HS-27A (cell line): ENCODE data around the gene SERPINA6.
"Not testable (repeated sequence)": the region's sequence is repeated elsewhere in the genome, so short reads cannot be mapped to it uniquely, and the experiment has no call there.

Experiments used
- DNase-seq: peaks from one replicate; pipeline ENCODE4 v3.0.0-alpha.2; 2012; ENCODE audit warnings: low read depth, missing footprints

SERPINA6 gene

DNA sequence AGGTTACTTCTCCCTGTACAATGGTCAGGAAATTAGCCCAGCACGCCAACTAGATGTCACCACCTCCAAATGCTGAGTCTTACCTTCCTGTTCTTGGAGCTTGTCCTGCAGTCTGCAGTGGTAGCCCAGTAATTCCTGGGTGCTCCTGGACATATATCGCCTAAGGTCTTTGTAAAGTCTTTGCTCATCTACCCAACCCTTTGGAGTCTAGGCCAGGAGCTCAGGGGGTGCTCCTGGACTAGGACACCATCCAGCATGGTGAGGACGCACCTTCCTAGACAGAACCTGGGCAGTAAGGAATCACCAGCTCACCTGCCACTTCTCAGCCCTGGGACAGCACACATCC is 30.6 kb downstream of the SERPINA6 start:
- DNase-seq: no peak

DNA sequence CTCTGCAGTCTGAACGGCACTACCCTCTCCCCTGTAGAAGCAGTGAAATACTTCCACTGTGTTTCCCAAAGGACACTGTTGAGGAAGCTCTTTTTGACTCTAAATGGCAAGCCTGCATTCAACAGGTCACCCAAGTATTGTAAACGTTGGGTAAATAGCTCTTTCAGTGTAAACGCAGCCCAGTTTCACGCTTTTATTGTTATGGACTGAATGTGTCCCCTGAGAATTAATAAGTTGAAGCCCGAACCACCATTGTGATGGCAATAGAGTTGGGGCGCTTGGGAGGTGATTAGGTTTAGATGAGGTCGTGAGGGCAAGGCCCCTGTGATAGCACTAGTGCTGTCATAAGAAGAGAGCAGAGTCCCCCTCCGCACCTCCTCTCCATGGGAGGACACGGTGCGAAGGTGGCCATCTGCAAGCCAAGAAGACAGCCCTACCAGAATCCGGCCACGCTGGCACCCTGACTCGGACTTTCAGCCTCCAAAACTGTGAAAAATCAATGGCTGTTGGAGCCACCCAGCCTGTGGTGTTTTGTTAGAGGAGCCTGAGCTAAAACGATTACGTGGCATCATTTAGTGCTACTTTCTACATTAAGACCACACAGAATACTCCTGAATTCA is 31.1 kb downstream of the SERPINA6 start:
- no peak for DNase-seq

DNA sequence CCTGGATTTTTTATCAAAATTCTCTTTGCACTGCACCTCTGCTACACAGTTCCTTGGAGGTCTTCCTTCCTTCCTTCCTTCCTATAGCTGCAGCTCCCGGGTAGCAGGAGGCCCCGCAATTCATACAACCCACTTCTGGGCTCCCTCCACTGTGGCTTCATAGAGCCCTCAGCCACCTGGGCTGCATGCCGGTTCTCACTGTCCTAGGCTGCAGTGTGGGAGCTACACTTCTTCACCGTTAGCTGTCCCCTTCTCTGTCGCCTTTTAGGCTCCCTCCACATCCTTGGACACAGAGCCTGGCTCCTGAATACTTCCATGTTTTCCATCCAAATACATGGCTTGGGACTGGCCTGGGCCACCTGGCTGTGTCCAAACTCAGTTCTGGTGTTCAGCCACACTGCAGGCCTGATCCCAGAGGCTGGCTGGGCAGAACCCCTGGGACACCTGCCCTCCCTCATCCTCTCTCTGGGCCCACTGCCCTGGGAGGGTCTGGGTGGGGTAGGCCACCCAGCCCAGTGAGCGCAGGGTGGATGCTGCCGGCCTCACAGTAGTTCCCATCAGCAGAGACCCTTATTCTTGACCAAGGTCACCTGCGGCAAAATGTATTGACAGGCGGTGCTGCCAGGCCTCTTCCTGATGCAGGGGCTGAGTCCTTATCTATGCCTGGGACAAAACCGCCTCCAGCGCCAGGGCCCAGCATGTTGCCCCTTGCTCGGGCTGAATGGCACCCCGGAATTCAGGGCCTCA is 31.8 kb downstream of the SERPINA6 start:
- DNase-seq: no peak

DNA sequence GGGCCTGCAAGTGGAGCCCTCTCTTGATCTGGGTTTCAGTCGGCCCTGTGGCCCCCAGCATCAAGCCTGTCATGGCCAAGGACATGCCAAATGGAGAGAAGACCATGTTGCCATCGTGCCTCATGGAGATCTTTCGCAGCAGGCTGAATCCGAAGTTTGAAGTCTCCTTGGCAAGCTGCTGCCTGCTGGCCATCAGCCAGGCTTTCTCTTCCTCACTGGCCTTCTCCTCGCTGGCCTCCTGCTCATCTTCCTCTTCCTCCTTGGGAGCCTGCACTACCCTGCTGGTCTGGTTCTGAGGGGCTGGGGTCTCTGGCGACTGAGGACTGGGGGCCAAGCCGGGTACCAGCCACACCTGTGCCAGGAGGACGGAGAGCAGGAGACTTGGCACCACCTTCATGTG is 32.9 kb downstream of the SERPINA6 start:
- DNase-seq: no peak

DNA sequence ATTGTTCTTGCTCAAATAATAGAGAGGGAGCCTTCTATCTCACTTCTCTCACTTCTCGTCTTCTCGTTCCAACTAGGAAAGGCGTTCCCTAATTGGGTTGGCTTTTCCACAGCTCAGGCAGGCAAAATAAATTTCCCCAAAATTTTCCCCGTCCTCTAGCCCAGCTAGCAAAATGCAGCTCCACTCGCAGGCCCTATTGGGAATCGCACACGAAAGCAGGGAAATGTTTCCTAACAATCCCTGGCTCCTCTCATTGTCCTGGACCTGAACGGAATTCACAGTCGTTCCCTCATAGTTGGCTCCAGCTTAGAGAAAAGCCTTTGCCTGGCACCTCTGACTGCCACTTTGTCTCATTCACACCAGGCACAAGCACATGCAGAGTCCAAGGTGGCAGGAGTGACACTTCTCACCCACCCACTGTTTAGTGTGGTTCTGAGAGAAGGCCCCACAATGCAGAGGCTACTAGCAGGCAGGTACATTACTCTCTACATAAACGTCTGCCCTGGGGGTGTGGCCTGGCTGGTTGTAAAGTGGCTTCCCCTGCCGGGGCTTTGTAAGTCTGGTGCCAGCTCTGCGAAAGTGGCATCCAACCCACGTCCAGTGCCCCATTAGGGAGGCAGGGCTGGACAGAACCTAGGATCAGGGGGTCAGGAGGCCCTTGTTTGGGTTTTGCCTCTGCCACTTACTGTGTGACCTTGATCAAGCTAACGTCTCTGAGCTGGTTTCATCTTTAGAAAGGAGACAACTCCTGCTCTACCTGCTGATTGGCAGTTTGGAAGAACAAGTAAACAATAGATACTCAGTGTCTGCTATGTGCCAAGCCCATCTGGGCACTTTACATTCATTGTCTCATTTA is 34.3 kb downstream of the SERPINA6 start:
- DNase-seq: no peak

DNA sequence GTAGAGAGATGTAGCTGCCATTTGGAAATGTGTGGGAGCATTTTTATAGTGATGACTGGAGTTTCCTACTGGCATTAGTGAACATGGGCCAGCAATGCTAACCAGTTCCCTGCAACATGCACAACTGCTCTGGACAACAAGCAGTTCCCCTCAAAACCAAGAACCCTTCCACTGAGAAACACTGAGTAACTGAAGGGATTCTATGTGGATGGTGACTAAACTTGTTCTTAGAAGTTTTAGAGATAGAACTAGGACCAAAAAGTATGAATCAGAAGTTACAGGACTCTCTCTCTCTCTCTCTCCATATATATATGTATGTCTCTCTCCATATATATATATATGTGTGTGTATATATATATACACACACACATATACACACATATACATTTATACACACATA is 38.0 kb downstream of the SERPINA6 start:
- no peak for DNase-seq

DNA sequence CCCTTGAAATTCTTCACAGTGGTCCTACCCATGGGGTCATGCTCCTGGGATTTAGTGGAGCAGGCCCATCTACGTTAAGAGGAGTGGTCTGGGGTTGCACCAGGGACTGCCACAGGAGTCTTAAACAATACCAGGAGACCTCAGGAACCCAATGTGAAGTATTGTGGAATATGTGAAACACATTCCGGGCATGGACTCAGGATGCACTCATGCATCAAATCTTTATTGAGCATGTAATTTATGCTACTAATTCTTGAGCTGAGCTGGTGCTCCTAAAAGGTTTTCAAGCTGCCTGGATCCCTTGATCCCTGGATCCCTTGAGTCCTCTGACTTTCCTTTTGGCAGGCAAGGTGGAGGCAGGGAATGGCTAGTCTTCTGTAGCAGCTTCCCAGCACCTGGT is 38.9 kb downstream of the SERPINA6 start:
- DNase-seq: no peak

DNA sequence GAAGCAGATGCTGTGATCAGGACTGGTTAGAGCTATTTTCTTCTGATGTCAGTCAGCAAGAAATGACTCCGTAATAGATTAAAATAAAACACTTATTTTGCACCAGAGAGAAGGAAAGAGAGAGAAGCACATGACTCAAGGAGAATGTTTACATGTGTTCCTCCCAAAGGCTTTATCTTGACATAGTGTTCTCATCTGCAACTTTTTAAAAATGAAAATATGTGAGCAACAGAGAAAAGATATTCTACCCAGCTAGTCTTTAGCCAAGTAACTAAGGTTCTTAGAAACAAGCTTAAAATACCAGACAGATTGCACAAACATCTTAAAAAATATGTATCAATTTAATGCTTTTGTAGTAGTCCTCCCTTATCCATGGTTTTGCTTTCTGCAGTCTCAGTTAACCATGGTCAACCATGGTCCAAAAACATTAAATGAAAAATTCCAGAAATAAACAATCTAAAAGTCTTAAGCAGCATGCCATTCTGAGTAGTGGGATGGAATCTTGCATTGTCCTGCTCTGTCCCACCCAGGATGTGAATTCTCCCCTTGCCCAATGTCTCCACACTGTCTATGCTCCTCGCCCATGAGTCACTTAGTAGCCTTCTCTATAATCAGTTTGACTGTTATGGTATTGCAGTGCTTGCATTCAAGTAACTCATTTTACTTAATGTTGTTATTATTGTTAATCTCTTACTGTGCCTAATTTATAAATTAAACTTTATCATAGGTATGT is 40.0 kb downstream of the SERPINA6 start:
- no peak for DNase-seq

DNA sequence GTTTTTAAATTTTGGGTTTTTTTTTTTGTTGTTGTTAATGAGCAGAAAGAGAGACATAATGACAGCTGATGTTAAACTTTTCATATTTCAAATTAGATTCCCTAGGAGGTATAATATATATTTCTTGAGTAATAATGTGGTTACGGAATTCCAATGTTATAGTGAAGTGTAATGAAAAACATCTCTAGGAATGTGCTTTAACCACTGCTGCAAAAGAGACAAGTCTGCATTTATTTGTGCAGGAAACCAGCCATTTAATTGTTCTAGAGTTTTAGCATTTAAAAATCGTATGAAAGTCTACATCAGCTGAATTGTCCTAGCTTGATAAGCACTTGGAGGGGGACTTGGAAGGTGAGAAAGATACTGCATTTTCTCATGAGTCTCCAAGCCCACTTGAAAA is 44.4 kb downstream of the SERPINA6 start:
- DNase-seq: no peak

DNA sequence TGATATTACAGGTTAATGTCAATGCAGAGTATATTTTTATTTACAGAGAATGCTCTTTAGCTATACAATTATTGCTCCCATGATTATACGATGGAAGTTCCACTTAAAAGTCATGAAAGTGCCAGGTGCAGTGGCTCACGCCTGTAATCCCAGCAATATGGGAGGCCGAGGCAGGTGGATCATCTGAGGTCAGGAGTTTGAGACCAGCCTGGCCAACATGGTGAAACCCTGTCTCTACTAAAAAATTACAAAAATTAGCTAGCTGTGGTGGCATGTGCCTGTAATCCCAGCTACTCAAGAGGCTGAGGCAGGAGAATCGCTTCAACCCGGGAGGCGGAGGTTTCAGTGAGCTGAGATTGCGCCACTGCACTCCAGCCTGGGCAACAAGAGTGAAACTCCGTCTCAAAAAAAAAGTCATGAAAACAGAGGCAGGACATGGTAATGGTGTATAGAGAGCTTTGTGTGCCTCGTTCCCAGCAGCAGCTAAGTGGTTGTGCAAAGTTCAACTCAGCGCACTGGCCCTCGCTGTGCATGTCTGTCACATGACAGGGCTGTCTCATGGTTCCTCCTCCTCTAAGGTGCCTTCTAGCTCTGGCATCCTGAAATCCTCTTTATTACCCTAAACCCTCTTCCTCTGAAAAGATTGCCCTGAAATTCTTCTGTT is 46.1 kb downstream of the SERPINA6 start:
- not testable (repeated sequence) for DNase-seq

DNA sequence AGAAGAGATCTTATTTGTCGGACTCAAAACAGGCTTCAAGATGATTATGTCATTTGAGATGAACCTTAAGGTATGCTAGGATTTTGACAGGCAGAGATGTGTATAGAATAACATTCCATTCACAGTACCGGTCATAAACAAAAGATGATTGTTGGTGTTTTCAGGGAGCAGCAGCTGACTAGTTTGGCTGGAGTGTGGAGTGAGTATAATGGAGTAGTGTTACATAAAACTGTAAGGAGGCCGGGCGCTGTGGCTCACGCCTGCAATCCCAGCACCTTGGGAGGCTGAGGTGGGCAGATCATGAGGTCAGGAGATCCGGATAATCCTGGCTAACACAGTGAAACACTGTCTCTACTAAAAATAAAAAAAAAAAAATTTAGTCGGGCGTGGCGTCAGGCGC is 54.0 kb downstream of the SERPINA6 start:
- DNase-seq: no peak

DNA sequence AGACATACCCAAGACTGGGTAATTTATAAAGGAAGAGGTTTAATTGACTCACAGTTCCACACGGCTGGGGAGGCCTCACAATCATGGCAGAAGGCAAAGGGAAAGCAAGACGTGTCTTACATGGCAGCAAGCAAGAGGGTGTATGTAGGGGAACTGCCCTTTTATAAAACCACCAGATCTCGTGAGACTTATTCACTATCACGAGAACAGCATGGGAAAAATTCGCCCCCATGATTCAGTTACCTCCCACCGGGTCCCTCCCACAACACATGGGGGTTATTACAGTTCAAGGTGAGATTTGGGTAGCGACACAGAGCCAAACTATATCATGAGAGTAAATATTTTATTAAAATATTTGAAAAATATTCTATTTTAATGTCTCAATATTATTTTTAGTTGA is 54.6 kb downstream of the SERPINA6 start:
- not testable (repeated sequence) for DNase-seq

DNA sequence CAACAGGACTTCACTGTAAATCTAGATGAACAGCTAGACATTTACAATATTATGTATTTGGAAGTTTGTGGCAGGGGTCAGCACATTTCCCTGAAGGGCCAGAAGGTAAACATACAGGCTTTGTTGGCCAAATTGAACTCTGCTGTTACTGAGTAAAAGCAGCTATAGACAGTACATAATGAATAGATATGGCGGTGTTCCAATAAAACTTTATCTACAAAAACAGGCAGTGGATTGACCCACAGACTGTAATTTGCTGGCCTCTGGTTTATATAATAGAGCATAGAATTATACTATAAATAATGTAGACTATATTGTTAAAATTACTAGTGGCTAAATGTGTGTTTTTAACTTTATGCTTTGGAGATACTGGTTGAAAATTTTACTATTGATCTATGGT is 55.8 kb downstream of the SERPINA6 start:
- no peak for DNase-seq

DNA sequence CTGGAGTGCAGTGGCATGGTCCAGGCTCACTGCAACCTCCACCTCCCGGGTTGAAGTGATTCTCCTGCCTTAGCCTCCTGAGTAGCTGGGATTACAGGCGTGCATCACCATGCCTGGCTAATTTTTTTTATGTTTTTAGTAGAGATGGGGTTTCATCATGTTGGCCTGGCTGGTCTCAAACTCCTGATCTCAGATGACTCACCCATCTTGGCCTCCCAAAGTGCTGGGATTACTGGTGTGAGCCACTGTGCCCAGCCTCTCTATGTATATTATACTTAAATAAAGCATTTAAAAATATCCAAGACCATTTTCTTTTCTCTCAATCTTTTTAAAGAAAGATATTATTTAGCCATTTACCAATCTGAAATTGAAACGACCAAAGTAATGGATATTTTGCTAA is 58.9 kb downstream of the SERPINA6 start:
- not testable (repeated sequence) for DNase-seq
